Stomach (tissue), 4 donors: Measurements from ENCODE around the gene UCP1.

ENCODE experiments used
- POLR2A ChIP-seq, 4 donors: fragments of 450-650 bp; IDR thresholded peaks; one replicate each; pipeline ENCODE4 v1.6.1; 2016; ENCODE audit warnings: antibody characterized with exemption in 4 of 4, control low read depth in 2 of 4, mild to moderate bottlenecking in 1 of 4, moderate library complexity in 1 of 4
- POLR2AphosphoS5 ChIP-seq, 3 donors: sonication (generic); formaldehyde crosslinking; IDR thresholded peaks; one replicate each; pipeline ENCODE4 v1.6.1; 2016; ENCODE audit warnings: antibody characterized with exemption in 3 of 3
- TF ChIP-seq, protein P1 (sequence below), 7 experiments: fragments of 450-650 bp in 4 of 7; fragments of 200-600 bp in 3 of 7; sonication (generic) in 3 of 7; IDR thresholded peaks; one replicate each; pipeline ENCODE4 v1.5.1; 2016 to 2019; ENCODE audit warnings: antibody characterized with exemption in 7 of 7, control low read depth in 2 of 7, mild to moderate bottlenecking in 1 of 7

DNA sequence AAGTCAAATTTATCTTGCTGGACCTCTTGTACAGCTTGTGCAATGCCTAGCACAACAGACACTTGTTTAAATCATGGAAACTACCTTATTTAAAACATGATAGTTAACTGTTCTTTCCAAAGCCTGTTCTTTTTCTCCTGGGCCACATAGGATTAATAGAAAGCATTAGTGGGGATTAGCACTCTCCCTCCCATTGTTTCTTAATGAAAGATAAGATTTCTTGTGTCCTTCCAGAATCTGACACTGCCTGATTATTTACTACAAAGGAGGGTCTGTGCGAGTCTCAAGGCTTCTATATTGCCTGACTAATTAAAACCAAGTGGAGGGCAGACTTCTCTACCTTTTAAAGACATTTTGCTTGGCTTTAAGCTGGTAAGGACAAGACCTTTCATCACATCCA, 53.3 kb downstream of the UCP1 start:
- TF ChIP-seq, protein P1, sequence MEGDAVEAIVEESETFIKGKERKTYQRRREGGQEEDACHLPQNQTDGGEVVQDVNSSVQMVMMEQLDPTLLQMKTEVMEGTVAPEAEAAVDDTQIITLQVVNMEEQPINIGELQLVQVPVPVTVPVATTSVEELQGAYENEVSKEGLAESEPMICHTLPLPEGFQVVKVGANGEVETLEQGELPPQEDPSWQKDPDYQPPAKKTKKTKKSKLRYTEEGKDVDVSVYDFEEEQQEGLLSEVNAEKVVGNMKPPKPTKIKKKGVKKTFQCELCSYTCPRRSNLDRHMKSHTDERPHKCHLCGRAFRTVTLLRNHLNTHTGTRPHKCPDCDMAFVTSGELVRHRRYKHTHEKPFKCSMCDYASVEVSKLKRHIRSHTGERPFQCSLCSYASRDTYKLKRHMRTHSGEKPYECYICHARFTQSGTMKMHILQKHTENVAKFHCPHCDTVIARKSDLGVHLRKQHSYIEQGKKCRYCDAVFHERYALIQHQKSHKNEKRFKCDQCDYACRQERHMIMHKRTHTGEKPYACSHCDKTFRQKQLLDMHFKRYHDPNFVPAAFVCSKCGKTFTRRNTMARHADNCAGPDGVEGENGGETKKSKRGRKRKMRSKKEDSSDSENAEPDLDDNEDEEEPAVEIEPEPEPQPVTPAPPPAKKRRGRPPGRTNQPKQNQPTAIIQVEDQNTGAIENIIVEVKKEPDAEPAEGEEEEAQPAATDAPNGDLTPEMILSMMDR (IDR thresholded peaks at IDR 0.05), result no peak
- TF ChIP-seq POLR2A (IDR thresholded peaks at IDR 0.05), result no peak
- TF ChIP-seq POLR2AphosphoS5 (IDR thresholded peaks at IDR 0.05), result no peak
